PFSK-1 (cell line): ENCODE results near the gene NXPH3.

Source experiments
- FOXP2 ChIP-seq: optimal IDR thresholded peaks from 2 replicates; pipeline ENCODE3; 2011; ENCODE audit warnings: borderline replicate concordance, control low read depth, inconsistent platforms; ENCODE audit not compliant: insufficient read depth; ENCODE audit errors: extremely low read length, extremely low read depth
- POLR2AphosphoS5 ChIP-seq: IDR thresholded peaks from 2 replicates; pipeline ENCODE4 v1.6.1; 2012; ENCODE audit warnings: low read depth, mild to moderate bottlenecking, control low read depth, low read length, moderate library complexity
- REST ChIP-seq, 2 experiments: IDR thresholded peaks; 2 replicates each; pipeline versions ENCODE4 v1.6.1 to v1.8.0; 2011 to 2012; ENCODE audit warnings: low read depth in 2 of 2, low read length in 2 of 2, control low read depth in 1 of 2, inconsistent platforms in 1 of 2, mild to moderate bottlenecking in 1 of 2, moderate library complexity in 1 of 2; ENCODE audit not compliant: insufficient read depth in 1 of 2
- SIN3A ChIP-seq: IDR thresholded peaks from 2 replicates; pipeline ENCODE4 v1.6.1; 2012; ENCODE audit warnings: mild to moderate bottlenecking, low read length, moderate library complexity, borderline replicate concordance; ENCODE audit not compliant: insufficient read depth
- TAF1 ChIP-seq: IDR thresholded peaks from 2 replicates; pipeline ENCODE4 v1.6.1; 2012; ENCODE audit warnings: low read length, control low read depth, borderline replicate concordance; ENCODE audit not compliant: insufficient read depth

NXPH3 gene

GRCh38 chr17:49571283-49571682 is 4.4 kb upstream of the NXPH3 start:
- TF ChIP-seq TAF1 (no peak), REST (IDR thresholded peaks at IDR 0.05; ENCODE audit: insufficient read depth in 1 of 2, low read depth in 2 of 2, low read length in 2 of 2) (no peak), POLR2AphosphoS5 (no peak), SIN3A (no peak), FOXP2 (no peak)

GRCh38 chr17:49571764-49572163 is 3.9 kb upstream of the NXPH3 start:
- no peak for TF ChIP-seq TAF1
- TF ChIP-seq SIN3A, result no peak
- TF ChIP-seq REST (IDR thresholded peaks at IDR 0.05; ENCODE audit: insufficient read depth in 1 of 2, low read depth in 2 of 2, low read length in 2 of 2), result no peak
- TF ChIP-seq FOXP2, result no peak
- no peak for TF ChIP-seq POLR2AphosphoS5

- TF ChIP-seq TAF1 (no peak), POLR2AphosphoS5 (no peak), SIN3A (no peak), REST (IDR thresholded peaks at IDR 0.05; ENCODE audit: insufficient read depth in 1 of 2, low read depth in 2 of 2, low read length in 2 of 2) (no peak), FOXP2 (no peak)
These were observed 3.4 kb upstream of the NXPH3 start for GRCh38 chr17:49572226-49572625.

GRCh38 chr17:49572806-49573420 is 2.8 kb upstream of the NXPH3 start:
- TF ChIP-seq POLR2AphosphoS5, result no peak
- TF ChIP-seq FOXP2, result no peak
- TF ChIP-seq TAF1, result no peak
- TF ChIP-seq SIN3A, result no peak
- TF ChIP-seq REST (IDR thresholded peaks at IDR 0.05; ENCODE audit: insufficient read depth in 1 of 2, low read depth in 2 of 2, low read length in 2 of 2), result no peak
